ENCODE data around the gene PIAS1. TPM values are rescaled to one million over a fixed set of nuclear protein-coding genes. Genes with fewer than 3 reads are reported as not detected.

Gene PIAS1
- polyA plus RNA-seq, 3 donors = 38.9 to 51.2 (median 44.1) TPM

DNA sequence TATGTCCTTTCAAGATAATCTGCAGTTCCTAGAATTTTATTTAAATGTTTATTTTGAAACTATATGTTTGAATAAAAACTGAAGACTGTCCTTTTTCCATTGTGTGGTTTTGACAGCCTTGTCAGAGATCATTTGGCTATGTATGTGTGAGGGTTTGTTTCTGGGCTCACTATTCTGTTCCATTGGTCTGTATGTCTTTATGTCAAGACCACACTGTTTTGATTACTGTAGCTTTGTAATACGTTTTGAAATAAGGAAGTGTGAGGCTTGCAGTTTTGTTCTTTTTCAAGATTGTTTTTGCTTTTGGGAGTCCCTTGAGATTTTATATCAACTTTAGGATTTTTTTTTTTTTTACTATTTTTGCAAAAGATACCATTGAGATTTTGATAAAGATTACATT lies 42.0 kb downstream of the PIAS1 start:
- DNase-seq (ENCODE audit: extremely low read depth in 1 of 11, low read depth in 9 of 11, low spot score in 4 of 11) = no peak

GRCh38 chr15:68097029-68097428 lies 42.9 kb downstream of the PIAS1 start:
- no peak for DNase-seq (ENCODE audit: extremely low read depth in 1 of 11, low read depth in 9 of 11, low spot score in 4 of 11)

GRCh38 chr15:68098465-68098864 lies 44.4 kb downstream of the PIAS1 start:
- no peak for DNase-seq (ENCODE audit: extremely low read depth in 1 of 11, low read depth in 9 of 11, low spot score in 4 of 11)

GRCh38 chr15:68100194-68100593 lies 46.1 kb downstream of the PIAS1 start:
- DNase-seq (ENCODE audit: extremely low read depth in 1 of 11, low read depth in 9 of 11, low spot score in 4 of 11) = no peak

DNA sequence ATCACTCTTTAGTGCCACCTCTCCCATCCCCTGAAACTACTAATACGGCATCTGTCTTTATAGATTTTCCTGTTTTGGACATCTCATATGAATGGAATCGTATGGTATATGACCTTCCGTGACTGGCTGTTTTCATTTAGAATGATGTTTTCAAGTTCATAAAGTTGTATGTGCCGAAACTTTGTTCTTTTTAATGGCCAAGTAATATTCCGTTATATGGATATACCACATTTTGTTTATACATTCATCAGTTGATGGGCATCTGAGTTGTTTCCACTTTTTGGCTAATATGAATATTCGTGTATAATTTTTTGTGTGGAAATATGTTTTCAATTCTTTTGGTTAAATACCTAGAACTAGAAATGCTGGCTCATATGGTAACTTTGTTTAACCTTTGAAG lies 49.5 kb downstream of the PIAS1 start:
- DNase-seq (ENCODE audit: extremely low read depth in 1 of 11, low read depth in 9 of 11, low spot score in 4 of 11) = no peak

- DNase-seq (ENCODE audit: extremely low read depth in 1 of 11, low read depth in 9 of 11, low spot score in 4 of 11) = no peak
Observed at GRCh38 chr15:68106656-68107055, 52.5 kb downstream of the PIAS1 start.

- no peak for DNase-seq (ENCODE audit: extremely low read depth in 1 of 11, low read depth in 9 of 11, low spot score in 4 of 11)
Observed at GRCh38 chr15:68107142-68107541, 53.0 kb downstream of the PIAS1 start.

DNA sequence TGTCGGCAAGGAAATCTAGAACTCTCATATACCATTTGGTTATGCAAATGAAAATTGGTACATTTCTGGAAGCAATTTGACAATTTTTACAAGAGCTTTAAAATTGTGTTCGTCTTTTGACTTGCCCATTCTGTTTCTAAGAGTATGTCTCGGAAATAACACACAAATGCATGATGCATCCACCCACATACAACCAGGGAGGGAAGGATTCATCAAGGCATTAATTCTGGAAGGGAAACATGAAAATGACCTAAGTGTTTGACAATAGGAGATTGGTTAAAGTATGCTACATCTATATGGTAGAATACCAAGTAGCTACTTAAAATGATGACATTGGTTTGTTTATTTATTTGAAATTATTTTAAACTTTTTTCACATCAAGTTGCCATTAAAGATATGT lies 58.6 kb downstream of the PIAS1 start:
- DNase-seq (ENCODE audit: extremely low read depth in 1 of 11, low read depth in 9 of 11, low spot score in 4 of 11) = no peak

- no peak for DNase-seq (ENCODE audit: extremely low read depth in 1 of 11, low read depth in 9 of 11, low spot score in 4 of 11)
Observed at GRCh38 chr15:68113273-68113672, 59.2 kb downstream of the PIAS1 start.

DNA sequence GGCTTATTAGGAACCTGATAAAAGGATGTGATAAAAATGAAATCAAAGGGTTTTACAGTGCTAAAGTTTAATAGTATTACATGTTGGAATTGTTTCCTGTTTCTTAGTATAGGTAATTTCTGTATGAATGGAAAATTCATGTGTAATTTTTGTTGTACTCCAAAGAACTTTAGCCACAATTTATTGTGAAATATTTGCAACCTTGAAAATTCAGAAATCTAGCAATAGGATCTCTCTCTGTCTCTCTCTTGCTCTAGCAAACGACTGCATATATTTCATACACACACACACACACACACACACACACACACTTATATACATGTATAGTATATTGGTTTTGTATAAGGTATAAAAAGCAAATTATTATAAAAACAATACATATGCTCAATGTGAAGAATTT lies 59.6 kb downstream of the PIAS1 start:
- DNase-seq (ENCODE audit: extremely low read depth in 1 of 11, low read depth in 9 of 11, low spot score in 4 of 11) = no peak

GRCh38 chr15:68114356-68114755 lies 60.2 kb downstream of the PIAS1 start:
- no peak for DNase-seq (ENCODE audit: extremely low read depth in 1 of 11, low read depth in 9 of 11, low spot score in 4 of 11)

GRCh38 chr15:68114840-68115239 lies 60.7 kb downstream of the PIAS1 start:
- DNase-seq (ENCODE audit: extremely low read depth in 1 of 11, low read depth in 9 of 11, low spot score in 4 of 11) = no peak

GRCh38 chr15:68124700-68125099 lies 70.6 kb downstream of the PIAS1 start:
- DNase-seq (ENCODE audit: extremely low read depth in 1 of 11, low read depth in 9 of 11, low spot score in 4 of 11) = no peak

GRCh38 chr15:68126396-68126795 lies 72.3 kb downstream of the PIAS1 start:
- DNase-seq (ENCODE audit: extremely low read depth in 1 of 11, low read depth in 9 of 11, low spot score in 4 of 11) = no peak

DNA sequence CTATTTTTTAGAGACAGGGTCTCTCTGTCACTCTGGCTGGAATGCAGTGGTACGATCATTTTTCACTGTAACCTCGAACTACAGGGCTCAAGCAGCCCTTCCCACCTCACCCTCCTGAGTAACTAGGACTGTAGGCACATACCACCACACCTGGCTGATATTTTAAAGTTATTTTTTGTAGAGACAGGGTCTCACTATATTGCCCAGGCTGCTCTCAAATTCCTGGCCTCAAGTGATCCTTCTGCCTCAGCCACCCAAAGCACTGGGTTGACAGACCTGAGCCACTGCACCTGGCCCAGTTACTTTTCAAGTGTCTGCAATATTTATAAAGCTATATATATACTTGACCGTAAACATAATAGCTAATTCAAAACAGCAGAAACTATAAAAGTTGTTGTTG lies 75.0 kb downstream of the PIAS1 start:
- DNase-seq (ENCODE audit: extremely low read depth in 1 of 11, low read depth in 9 of 11, low spot score in 4 of 11) = no peak

- no peak for DNase-seq (ENCODE audit: extremely low read depth in 1 of 11, low read depth in 9 of 11, low spot score in 4 of 11)
Observed at GRCh38 chr15:68130851-68131250, 76.7 kb downstream of the PIAS1 start.

GRCh38 chr15:68137096-68137495 lies 83.0 kb downstream of the PIAS1 start:
- DNase-seq (ENCODE audit: extremely low read depth in 1 of 11, low read depth in 9 of 11, low spot score in 4 of 11) = no peak

- DNase-seq (ENCODE audit: extremely low read depth in 1 of 11, low read depth in 9 of 11, low spot score in 4 of 11) = no peak
Observed at GRCh38 chr15:68143129-68143528, 89.0 kb downstream of the PIAS1 start.

DNA sequence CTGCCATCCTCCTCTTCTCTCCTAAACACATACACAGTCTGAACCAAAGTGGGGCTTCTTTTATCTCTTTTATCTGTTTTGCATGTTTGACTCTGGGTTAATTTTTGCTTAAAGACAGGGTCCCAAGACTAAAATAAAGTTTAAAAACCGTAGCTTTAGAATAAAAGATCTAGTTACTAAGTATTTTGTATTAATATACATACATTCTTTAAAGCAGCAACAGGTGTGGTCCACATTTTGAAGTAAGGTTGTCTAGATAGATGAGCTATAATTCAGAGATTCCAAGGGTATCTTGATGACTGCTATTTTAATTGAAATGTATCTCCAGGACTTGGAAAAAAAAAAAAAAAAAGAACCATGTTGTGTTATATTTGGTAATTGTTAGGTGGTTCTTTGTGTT lies 89.7 kb downstream of the PIAS1 start:
- DNase-seq (ENCODE audit: extremely low read depth in 1 of 11, low read depth in 9 of 11, low spot score in 4 of 11) = no peak

GRCh38 chr15:68145706-68146105 lies 91.6 kb downstream of the PIAS1 start:
- DNase-seq (ENCODE audit: extremely low read depth in 1 of 11, low read depth in 9 of 11, low spot score in 4 of 11) = no peak

DNA sequence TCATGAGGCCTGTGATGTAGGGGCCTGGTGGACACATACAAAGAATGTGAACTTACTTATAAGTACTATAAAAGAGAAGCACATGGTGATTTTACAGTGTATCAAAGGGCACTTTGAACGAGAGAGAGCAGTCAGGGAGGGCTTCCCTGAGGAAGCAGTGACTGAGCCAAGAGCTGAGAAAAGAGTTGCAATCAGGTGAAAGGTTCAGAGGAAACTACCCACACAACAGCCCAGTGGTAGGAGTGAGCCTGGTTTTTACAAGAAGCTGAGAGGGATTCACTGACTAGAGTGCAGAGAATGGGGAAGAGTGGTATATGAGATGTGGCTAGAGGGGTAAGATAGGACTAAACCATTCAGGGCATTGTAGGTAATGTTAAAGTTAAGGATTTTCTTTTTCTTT lies 93.9 kb downstream of the PIAS1 start:
- DNase-seq (ENCODE audit: extremely low read depth in 1 of 11, low read depth in 9 of 11, low spot score in 4 of 11) = no peak

GRCh38 chr15:68149059-68149458 lies 94.9 kb downstream of the PIAS1 start:
- no peak for DNase-seq (ENCODE audit: extremely low read depth in 1 of 11, low read depth in 9 of 11, low spot score in 4 of 11)
